CD4-positive, alpha-beta memory T cell (primary cell): ENCODE data around the gene TMPRSS3. TPM values are rescaled to one million over a fixed set of nuclear protein-coding genes. Genes with fewer than 3 reads are reported as not detected.

Experiments
- CTCF ChIA-PET: fragments of 350-600 bp; sonication (Branson Sonifier 250); formaldehyde crosslinking; loops from one replicate; lab custom pipeline; 2021; ENCODE audit warnings: inconsistent platforms; ENCODE audit not compliant: partially characterized antibody; lab: Charles Lee
- POLR2A ChIA-PET: fragments of 350-600 bp; sonication (Branson Sonifier 250); formaldehyde crosslinking; loops from one replicate; lab custom pipeline; 2021; ENCODE audit not compliant: partially characterized antibody; lab: Charles Lee
- DNase-seq, 5 donors: peaks; one replicate each; pipeline versions ENCODE4 v3.0.0 to v3.0.0-alpha.2; 2020 to 2022; ENCODE audit warnings: mixed read lengths in 1 of 5
- H3K27ac ChIP-seq: one replicate; pipeline ENCODE4 v1.7.0; 2013; ENCODE audit warnings: low read depth, low read length
- H3K27me3 ChIP-seq: 2 replicates; pipeline ENCODE4 v1.7.0; 2013; ENCODE audit warnings: mild to moderate bottlenecking, low read length, moderate library complexity; ENCODE audit not compliant: insufficient read depth
- H3K36me3 ChIP-seq: 2 replicates; pipeline ENCODE4 v1.7.0; 2013; ENCODE audit warnings: mild to moderate bottlenecking, low read length, moderate library complexity; ENCODE audit not compliant: insufficient read depth
- H3K4me1 ChIP-seq: 2 replicates; pipeline ENCODE4 v1.7.0; 2013; ENCODE audit warnings: mild to moderate bottlenecking, low read length, moderate library complexity; ENCODE audit not compliant: insufficient read depth
- H3K4me3 ChIP-seq, 2 donors: one replicate each; pipeline ENCODE4 v1.7.0; 2013; ENCODE audit warnings: low read length in 2 of 2, mild to moderate bottlenecking in 1 of 2
- H3K9me3 ChIP-seq, 2 donors: one replicate each; pipeline ENCODE4 v1.7.0; 2013; ENCODE audit warnings: low read length in 2 of 2, control low read depth in 1 of 2; ENCODE audit not compliant: control insufficient read depth in 1 of 2
- H3K27ac Mint-ChIP-seq, 7 donors: one replicate each; pipeline ENCODE4 v1.8.0; 2020 to 2021; ENCODE audit warnings: mixed read lengths in 7 of 7, mild to moderate bottlenecking in 6 of 7, inconsistent platforms in 3 of 7, moderate library complexity in 3 of 7
- H3K27me3 Mint-ChIP-seq, 2 donors: one replicate each; pipeline ENCODE4 v1.8.0; 2020 to 2021; ENCODE audit warnings: mixed read lengths in 2 of 2
- H3K36me3 Mint-ChIP-seq, 2 donors: one replicate each; pipeline ENCODE4 v1.8.0; 2020 to 2021; ENCODE audit warnings: mixed read lengths in 2 of 2, inconsistent platforms in 1 of 2, mild to moderate bottlenecking in 1 of 2
- H3K4me1 Mint-ChIP-seq, 4 donors: one replicate each; pipeline ENCODE4 v1.8.0; 2020 to 2021; ENCODE audit warnings: mixed read lengths in 4 of 4, mild to moderate bottlenecking in 1 of 4
- H3K4me3 Mint-ChIP-seq, 8 donors: one replicate each; pipeline ENCODE4 v1.8.0; 2020 to 2021; ENCODE audit warnings: mixed read lengths in 8 of 8, mild to moderate bottlenecking in 7 of 8, moderate library complexity in 6 of 8, inconsistent platforms in 3 of 8
- H3K9me3 Mint-ChIP-seq, 8 donors: one replicate each; pipeline ENCODE4 v1.8.0; 2020 to 2021; ENCODE audit warnings: mixed read lengths in 8 of 8, mild to moderate bottlenecking in 5 of 8, inconsistent platforms in 3 of 8, moderate library complexity in 1 of 8
- intact Hi-C: fragments of 100-400 bp; cut with micrococcal nuclease; formaldehyde crosslinking; loops from one replicate; pipeline ENCODE4 v1.15.1; 2023
- polyA plus RNA-seq, 2 donors: library from polyadenylated mRNA; unstranded; fragments of 300-500 nt; fragmentation: Illumina TruSeq; gene quantifications; one replicate each; pipeline ENCODE4 v1.2.3, GENCODE V29; 2021
- total RNA-seq, 2 experiments: library from RNA; stranded (reverse); gene quantifications; one replicate each; pipeline ENCODE4 v1.2.3, GENCODE V29; 2021

TMPRSS3 gene
- total RNA-seq (1 to 10 TPM; 1.8 to 3.2 TPM), polyA plus RNA-seq (1 to 10 TPM; 4.2 to 4.5 TPM)

GRCh38 chr21:42395905-42396651, at the start of gene TMPRSS3:
Gene TMPRSS3 (minus strand): TSS chr21:42396052. CDS start chr21:42395417, 635 bp downstream.
- DNase-seq = no peak
- H3K27ac Mint-ChIP-seq = peak within 1 kb of the TSS in 6 of 7 donors; percentile 43 to 78 (median 67)
- Histone ChIP-seq H3K27me3 (no peaks in the 10 kb centered on the region), H3K4me3 (no peak within 1 kb of the TSS), H3K36me3 (no peaks in the 10 kb centered on the region), H3K27ac (no peak within 1 kb of the TSS), H3K4me1 (peaks cover 47% of the 10 kb centered on the region), H3K9me3 (no peaks in the 10 kb centered on the region)
- no peaks in the 10 kb centered on the region for H3K27me3 Mint-ChIP-seq
- H3K9me3 Mint-ChIP-seq = peaks cover 0 to 1% (median 0%) of the 10 kb centered on the region in 8 donors
- H3K4me1 Mint-ChIP-seq = peaks cover 34 to 77% (median 49%) of the 10 kb centered on the region in 4 donors
- ChIA-PET POLR2A (interaction anchor here (21.1 kb wide), 1 partner anchor 27 kb away, joined by 604 read pairs; no protein-coding TSS in a partner anchor), CTCF (no interaction called here)
- intact Hi-C loops = no loop called here
- peak within 1 kb of the TSS in 5 of 8 donors; percentile 18 to 50 (median 46) for H3K4me3 Mint-ChIP-seq
- H3K36me3 Mint-ChIP-seq = no peaks in the 10 kb centered on the region

- Mint-ChIP-seq H3K4me1 (peaks cover 12 to 42% (median 29%) of the 10 kb centered on the region in 4 donors), H3K36me3 (peaks cover 53 to 83% of the 10 kb centered on the region in 2 donors), H3K9me3 (peaks cover 0 to 2% (median 0%) of the 10 kb centered on the region in 8 donors), H3K4me3 (no peak overlapping the region), H3K27me3 (no peaks in the 10 kb centered on the region), H3K27ac (peak overlapping the region in 2 of 7 donors; percentile 47 to 66)
- Histone ChIP-seq H3K9me3 (no peaks in the 10 kb centered on the region), H3K36me3 (peaks cover 59% of the 10 kb centered on the region), H3K27me3 (no peaks in the 10 kb centered on the region), H3K4me1 (peaks cover 13% of the 10 kb centered on the region), H3K4me3 (no peak overlapping the region), H3K27ac (no peak overlapping the region)
- CTCF ChIA-PET = interaction anchor here (2.9 kb wide), 1 partner anchor 108 kb away, joined by 10 read pairs; no protein-coding TSS in a partner anchor
- intact Hi-C loops = no loop called here
- POLR2A ChIA-PET = interaction anchor here (0.9 to 1.7 kb wide), 4 partner anchors 18 to 26 kb away, joined by 3 to 4 read pairs (median 3); no protein-coding TSS in a partner anchor
- no peak for DNase-seq
These were observed 49.5 kb upstream of the TMPRSS3 start for GRCh38 chr21:42445311-42445710.

GRCh38 chr21:42444745-42445059, 48.9 kb upstream of the TMPRSS3 start:
- H3K27ac Mint-ChIP-seq = peak overlapping the region in 1 of 7 donors; percentile 32
- Histone ChIP-seq H3K36me3 (peaks cover 66% of the 10 kb centered on the region), H3K27me3 (no peaks in the 10 kb centered on the region), H3K9me3 (no peaks in the 10 kb centered on the region), H3K27ac (no peak overlapping the region), H3K4me3 (no peak overlapping the region), H3K4me1 (peaks cover 14% of the 10 kb centered on the region)
- DNase-seq = no peak
- peaks cover 9 to 42% (median 27%) of the 10 kb centered on the region in 4 donors for H3K4me1 Mint-ChIP-seq
- ChIA-PET POLR2A (interaction anchor here (0.9 to 1.7 kb wide), 3 partner anchors 18 to 24 kb away, joined by 3 to 4 read pairs (median 3); no protein-coding TSS in a partner anchor), CTCF (interaction anchor here (2.9 kb wide), 1 partner anchor 107 kb away, joined by 10 read pairs; no protein-coding TSS in a partner anchor)
- H3K4me3 Mint-ChIP-seq = no peak overlapping the region
- H3K9me3 Mint-ChIP-seq = peaks cover 0 to 2% (median 0%) of the 10 kb centered on the region in 8 donors
- H3K27me3 Mint-ChIP-seq = no peaks in the 10 kb centered on the region
- intact Hi-C loops = no loop called here
- peaks cover 55 to 86% of the 10 kb centered on the region in 2 donors for H3K36me3 Mint-ChIP-seq

GRCh38 chr21:42443876-42444744, 48.3 kb upstream of the TMPRSS3 start:
- H3K4me3 ChIP-seq = no peak overlapping the region
- intact Hi-C loops = no loop called here
- CTCF ChIA-PET = interaction anchor here (2.9 kb wide), 1 partner anchor 107 kb away, joined by 10 read pairs; no protein-coding TSS in a partner anchor
- no peaks in the 10 kb centered on the region for H3K27me3 ChIP-seq
- peaks cover 12 to 43% (median 30%) of the 10 kb centered on the region in 4 donors for H3K4me1 Mint-ChIP-seq
- peaks cover 0 to 2% (median 0%) of the 10 kb centered on the region in 8 donors for H3K9me3 Mint-ChIP-seq
- H3K4me3 Mint-ChIP-seq = no peak overlapping the region
- H3K27ac ChIP-seq = no peak overlapping the region
- H3K27ac Mint-ChIP-seq = peak overlapping the region in 3 of 7 donors; percentile 53 to 64 (median 59)
- DNase-seq = no peak
- POLR2A ChIA-PET = interaction anchor here (0.8 to 1.7 kb wide), 5 partner anchors 12 to 39 kb away, joined by 3 to 4 read pairs (median 3); no protein-coding TSS in a partner anchor
- peaks cover 14% of the 10 kb centered on the region for H3K4me1 ChIP-seq
- peaks cover 61 to 91% of the 10 kb centered on the region in 2 donors for H3K36me3 Mint-ChIP-seq
- H3K36me3 ChIP-seq = peaks cover 71% of the 10 kb centered on the region
- H3K9me3 ChIP-seq = no peaks in the 10 kb centered on the region
- H3K27me3 Mint-ChIP-seq = no peaks in the 10 kb centered on the region

- Mint-ChIP-seq H3K36me3 (peaks cover 65 to 97% of the 10 kb centered on the region in 2 donors), H3K27ac (peak overlapping the region in 3 of 7 donors; percentile 15 to 64 (median 30)), H3K27me3 (no peaks in the 10 kb centered on the region), H3K4me3 (no peak overlapping the region), H3K9me3 (peaks cover 0 to 2% (median 0%) of the 10 kb centered on the region in 8 donors), H3K4me1 (peaks cover 15 to 44% (median 33%) of the 10 kb centered on the region in 4 donors)
- Histone ChIP-seq H3K9me3 (no peaks in the 10 kb centered on the region), H3K36me3 (peaks cover 77% of the 10 kb centered on the region), H3K4me1 (peaks cover 19% of the 10 kb centered on the region), H3K27me3 (no peaks in the 10 kb centered on the region), H3K27ac (no peak overlapping the region), H3K4me3 (no peak overlapping the region)
- intact Hi-C loops = no loop called here
- DNase-seq = no peak
- ChIA-PET POLR2A (interaction anchor here (0.8 to 1.4 kb wide), 3 partner anchors 11 to 62 kb away, joined by 3 to 4 read pairs (median 3); no protein-coding TSS in a partner anchor), CTCF (no interaction called here)
These were observed 47.4 kb upstream of the TMPRSS3 start for GRCh38 chr21:42443181-42443785.

- no peaks in the 10 kb centered on the region for H3K27me3 ChIP-seq
- H3K4me1 ChIP-seq = peaks cover 19% of the 10 kb centered on the region
- intact Hi-C loops = loop anchor here (2.0 kb wide), 1 partner anchor 17 kb away; no protein-coding TSS in a partner anchor
- ChIA-PET CTCF (no interaction called here), POLR2A (interaction anchor here (1.1 to 2.0 kb wide), 4 partner anchors 16 to 103 kb away, joined by 3 to 9 read pairs (median 6); partner anchors contain the start of gene UBASH3A)
- H3K36me3 Mint-ChIP-seq = peaks cover 68 to 96% of the 10 kb centered on the region in 2 donors
- peaks cover 16 to 45% (median 32%) of the 10 kb centered on the region in 4 donors for H3K4me1 Mint-ChIP-seq
- H3K27ac ChIP-seq = no peak overlapping the region
- no peaks in the 10 kb centered on the region for H3K9me3 ChIP-seq
- H3K9me3 Mint-ChIP-seq = no peaks in the 10 kb centered on the region
- H3K36me3 ChIP-seq = peaks cover 77% of the 10 kb centered on the region
- DNase-seq = no peak
- H3K4me3 Mint-ChIP-seq = no peak overlapping the region
- peak overlapping the region; percentile 8 to 71 (median 46) for H3K27ac Mint-ChIP-seq
- H3K27me3 Mint-ChIP-seq = no peaks in the 10 kb centered on the region
- no peak overlapping the region for H3K4me3 ChIP-seq
These were observed 46.1 kb upstream of the TMPRSS3 start for GRCh38 chr21:42441963-42442362.
